ENCODE measurements around the gene SRPRA. TPM values are rescaled to one million over a fixed set of nuclear protein-coding genes. Genes with fewer than 3 reads are reported as not detected.

SRPRA gene
- total RNA-seq, 2 donors from 2014 or later = 120 to 191 TPM

DNA sequence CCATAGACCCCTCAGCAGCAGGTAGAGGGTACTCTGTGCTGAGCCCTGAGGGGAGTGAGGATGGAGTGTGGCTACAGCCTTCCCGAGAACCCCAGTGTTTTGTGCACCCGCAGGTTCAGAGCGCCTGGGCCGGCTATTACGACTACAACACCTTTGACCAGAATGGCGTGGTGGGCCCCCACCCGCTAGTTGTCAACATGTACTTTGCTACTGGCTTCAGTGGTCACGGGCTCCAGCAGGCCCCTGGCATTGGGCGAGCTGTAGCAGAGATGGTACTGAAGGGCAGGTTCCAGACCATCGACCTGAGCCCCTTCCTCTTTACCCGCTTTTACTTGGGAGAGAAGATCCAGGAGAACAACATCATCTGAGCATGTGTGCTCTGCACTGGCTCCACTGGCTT, 8.6 kb upstream of the SRPRA start:
- Histone ChIP-seq H3K27ac (no peak overlapping the region), H3K9me3 (no peaks in the 10 kb centered on the region), H3K27me3 (no peaks in the 10 kb centered on the region), H3K4me1 (peaks cover 7% of the 10 kb centered on the region), H3K4me3 (no peak overlapping the region), H3K36me3 (replicated peaks in 1 of 2; ENCODE audit: insufficient read depth in 1 of 2, low read depth in 2 of 2) (no peaks in the 10 kb centered on the region)
- WGBS, 2 donors = 84 to 93% methylated on average over 8 to 11 of the region's 11 CpGs
- intact Hi-C loops (cut with DNase I) = no loop called here
- DNase-seq (no peak), ATAC-seq (no peak)
- TF ChIP-seq POLR2A (IDR thresholded peaks at IDR 0.05) = no peak
- no peak for TF ChIP-seq CTCF (IDR thresholded peaks at IDR 0.05)

DNA sequence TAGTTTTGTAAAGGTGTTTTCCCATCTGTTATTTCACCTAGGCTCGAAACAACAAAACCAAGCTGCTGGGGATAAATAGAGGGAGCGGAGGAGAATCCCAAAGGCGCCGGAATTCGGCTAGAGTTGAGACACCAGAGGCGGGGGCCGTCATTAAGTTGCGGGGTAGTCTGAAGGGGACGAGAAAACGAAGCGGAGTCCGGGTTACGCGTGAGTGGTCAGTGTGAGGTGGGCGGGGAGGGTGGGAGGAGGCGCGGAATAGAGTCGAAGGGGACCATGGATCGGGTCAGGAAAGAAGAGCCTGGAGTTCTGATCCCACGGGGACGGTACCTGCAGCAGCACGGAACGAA, 361 bp downstream of the SRPRA start:
- ATAC-seq (peak; percentile 4), DNase-seq (no peak)
- Histone ChIP-seq H3K4me1 (peaks cover 24% of the 10 kb centered on the region), H3K27me3 (no peaks in the 10 kb centered on the region), H3K36me3 (replicated peaks in 1 of 2; ENCODE audit: insufficient read depth in 1 of 2, low read depth in 2 of 2) (peaks cover 26 to 32% of the 10 kb centered on the region in 2 donors), H3K9me3 (no peaks in the 10 kb centered on the region), H3K4me3 (peak overlapping the region; percentile 68 to 78), H3K27ac (peak overlapping the region; percentile 85 to 91 (median 88))
- intact Hi-C loops (cut with DNase I) = no loop called here
- TF ChIP-seq CTCF (IDR thresholded peaks at IDR 0.05) (no peak), POLR2A (IDR thresholded peaks at IDR 0.05) (no peak)
- 0 to 1% methylated on average over 23 of the region's 23 CpGs for WGBS, 2 donors

DNA sequence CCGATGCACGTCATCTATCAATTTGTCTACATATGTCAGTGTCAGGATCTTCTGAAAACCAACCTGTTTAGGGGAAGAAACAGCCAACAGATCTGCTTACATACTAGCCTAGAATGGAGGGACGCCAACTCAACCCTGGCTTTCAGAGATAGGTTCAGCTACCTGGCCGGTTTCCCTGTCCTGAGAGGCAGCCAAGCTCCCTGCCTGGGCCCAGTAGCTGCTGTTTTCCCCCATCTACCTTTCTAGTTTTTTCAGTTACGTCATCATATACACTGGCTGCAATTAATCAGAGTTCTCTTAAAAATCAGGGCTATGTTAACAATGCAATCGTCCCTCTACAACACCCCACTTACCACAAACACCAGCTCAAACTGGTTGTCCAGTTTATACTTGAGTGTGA, 1.0 kb downstream of the SRPRA start:
- ATAC-seq (peak; percentile 45), DNase-seq (peak; percentile 86 to 93 (median 90))
- Histone ChIP-seq H3K4me1 (peaks cover 24% of the 10 kb centered on the region), H3K4me3 (peak overlapping the region; percentile 68 to 78), H3K27ac (peak overlapping the region; percentile 85 to 91 (median 88)), H3K27me3 (no peaks in the 10 kb centered on the region), H3K9me3 (no peaks in the 10 kb centered on the region), H3K36me3 (replicated peaks in 1 of 2; ENCODE audit: insufficient read depth in 1 of 2, low read depth in 2 of 2) (peaks cover 30 to 39% of the 10 kb centered on the region in 2 donors)
- intact Hi-C loops (cut with DNase I) = no loop called here
- TF ChIP-seq CTCF (IDR thresholded peaks at IDR 0.05) = no peak
- peak in 1 of 3 donors; percentile 29 for TF ChIP-seq POLR2A (IDR thresholded peaks at IDR 0.05)
- 25 to 33% methylated on average over 6 of the region's 6 CpGs for WGBS, 2 donors

- Histone ChIP-seq H3K9me3 (no peaks in the 10 kb centered on the region), H3K4me1 (peaks cover 24% of the 10 kb centered on the region), H3K27ac (no peak overlapping the region), H3K36me3 (replicated peaks in 1 of 2; ENCODE audit: insufficient read depth in 1 of 2, low read depth in 2 of 2) (peaks cover 30 to 50% of the 10 kb centered on the region in 2 donors), H3K4me3 (no peak overlapping the region), H3K27me3 (no peaks in the 10 kb centered on the region)
- TF ChIP-seq CTCF (IDR thresholded peaks at IDR 0.05) = no peak
- TF ChIP-seq POLR2A (IDR thresholded peaks at IDR 0.05) = no peak
- 71 to 77% methylated on average over 8 of the region's 8 CpGs for WGBS, 2 donors
- ATAC-seq = no peak
- intact Hi-C loops (cut with DNase I) = no loop called here
- no peak for DNase-seq
Measured at GRCh38 chr11:126265811-126266210, 2.9 kb downstream of the SRPRA start.

- no peak for DNase-seq
- Histone ChIP-seq H3K9me3 (no peaks in the 10 kb centered on the region), H3K4me1 (peaks cover 16% of the 10 kb centered on the region), H3K27ac (no peak overlapping the region), H3K27me3 (no peaks in the 10 kb centered on the region), H3K36me3 (replicated peaks in 1 of 2; ENCODE audit: insufficient read depth in 1 of 2, low read depth in 2 of 2) (peaks cover 30 to 50% of the 10 kb centered on the region in 2 donors), H3K4me3 (no peak overlapping the region)
- 90 to 92% methylated on average over 6 of the region's 6 CpGs for WGBS, 2 donors
- no peak for TF ChIP-seq CTCF (IDR thresholded peaks at IDR 0.05)
- TF ChIP-seq POLR2A (IDR thresholded peaks at IDR 0.05) = no peak
- intact Hi-C loops (cut with DNase I) = no loop called here
- no peak for ATAC-seq
Measured at GRCh38 chr11:126263489-126263888, 5.2 kb downstream of the SRPRA start.
